Fibroblast of peridontal ligament (primary cell): Measurements from ENCODE around the gene DOK3.
"Not testable (repeated sequence)": the region's sequence is repeated elsewhere in the genome, so short reads cannot be mapped to it uniquely, and the experiment has no call there.

Experiments used
- DNase-seq: peaks from one replicate; pipeline ENCODE4 v3.0.0-alpha.2; 2010; ENCODE audit errors: extremely low read depth

DOK3 gene

GRCh38 chr5:177497292-177498012, 12.2 kb downstream of the DOK3 start, which contains the start of gene PDLIM7:
PDLIM7 (minus strand) TSS chr5:177497604; CDS start chr5:177496512, 1,092 bp downstream.
- peak; percentile 96 for DNase-seq

GRCh38 chr5:177496727-177497291, 12.8 kb downstream of the DOK3 start:
- DNase-seq: peak; percentile 90

DNA sequence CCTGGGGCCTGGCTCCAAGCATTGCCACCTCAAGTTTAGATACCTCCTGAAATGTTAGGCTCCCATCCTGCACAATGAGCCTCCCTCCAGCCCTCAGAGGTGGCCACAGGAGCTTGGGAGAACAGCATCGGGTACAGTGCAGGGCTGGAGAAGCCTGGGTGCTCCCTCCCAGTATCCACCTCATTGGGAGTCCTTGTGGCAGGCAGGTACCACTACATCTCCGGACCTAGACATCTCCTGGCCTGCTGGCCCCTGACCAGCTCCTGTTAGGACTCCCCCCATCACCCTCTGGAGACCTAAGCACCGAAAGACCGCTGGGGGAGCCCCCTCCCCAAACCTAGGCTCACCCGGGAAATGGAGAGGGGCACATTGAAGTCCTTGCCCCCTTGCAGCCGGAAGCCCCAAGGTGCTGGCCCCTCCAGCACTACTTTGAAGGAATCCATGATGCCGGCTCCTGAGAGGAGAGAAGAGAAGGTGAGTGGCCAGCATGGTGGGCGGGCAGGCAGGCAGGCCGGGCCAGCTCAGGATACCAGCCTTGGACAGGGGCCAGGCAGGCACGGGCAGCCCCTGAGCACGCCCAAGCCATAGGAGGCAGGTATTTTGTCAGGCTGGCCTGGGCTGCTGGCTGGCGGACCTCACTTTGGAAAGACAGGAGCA, 13.4 kb downstream of the DOK3 start:
- DNase-seq: peak; percentile 55

DNA sequence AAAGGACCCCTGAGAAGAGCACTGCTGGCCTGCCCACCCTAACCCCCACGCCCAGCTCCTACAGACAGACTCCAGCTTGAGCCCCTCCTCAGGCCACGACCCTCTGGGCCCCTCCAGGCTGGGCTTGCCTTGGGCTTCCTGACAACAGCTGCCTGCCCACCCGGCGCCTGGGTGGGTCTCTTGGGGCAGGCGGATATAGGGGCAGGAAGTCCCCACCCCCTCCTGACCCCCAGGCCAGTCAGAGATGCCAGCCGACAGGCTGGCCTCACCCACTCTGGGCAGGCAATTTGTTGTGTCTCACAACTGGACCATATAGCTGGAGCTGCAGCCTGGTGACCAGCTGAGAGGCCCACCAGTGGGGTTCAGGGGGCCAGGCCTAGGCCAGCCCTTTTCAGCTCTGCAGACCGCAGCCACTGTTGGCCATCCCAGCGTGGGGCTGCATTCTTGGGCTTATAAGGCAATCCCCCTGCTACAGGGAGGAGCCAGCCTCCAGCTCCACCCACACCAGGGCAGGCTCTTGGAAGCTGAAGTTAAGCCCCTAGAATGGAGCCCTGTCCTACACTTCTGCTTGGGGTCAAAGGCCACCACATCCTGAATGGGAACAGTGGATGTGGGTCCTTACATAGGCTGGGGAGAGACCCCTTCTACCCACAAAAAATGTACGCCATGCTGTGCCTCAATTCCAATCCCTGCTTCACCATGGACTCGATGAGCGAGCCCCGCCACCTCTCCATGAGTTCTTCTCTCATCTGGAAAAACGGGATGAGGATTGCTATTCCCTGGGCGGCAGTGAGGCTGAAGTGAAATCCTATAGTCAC, 14.2 kb downstream of the DOK3 start:
- DNase-seq: peak; percentile 93

- DNase-seq: peak; percentile 82
Measured at GRCh38 chr5:177494346-177495195, 15.1 kb downstream of the DOK3 start.

- DNase-seq: no peak
Measured at GRCh38 chr5:177493795-177494345, 15.8 kb downstream of the DOK3 start.

GRCh38 chr5:177492841-177493240, 16.8 kb downstream of the DOK3 start:
- no peak for DNase-seq

DNA sequence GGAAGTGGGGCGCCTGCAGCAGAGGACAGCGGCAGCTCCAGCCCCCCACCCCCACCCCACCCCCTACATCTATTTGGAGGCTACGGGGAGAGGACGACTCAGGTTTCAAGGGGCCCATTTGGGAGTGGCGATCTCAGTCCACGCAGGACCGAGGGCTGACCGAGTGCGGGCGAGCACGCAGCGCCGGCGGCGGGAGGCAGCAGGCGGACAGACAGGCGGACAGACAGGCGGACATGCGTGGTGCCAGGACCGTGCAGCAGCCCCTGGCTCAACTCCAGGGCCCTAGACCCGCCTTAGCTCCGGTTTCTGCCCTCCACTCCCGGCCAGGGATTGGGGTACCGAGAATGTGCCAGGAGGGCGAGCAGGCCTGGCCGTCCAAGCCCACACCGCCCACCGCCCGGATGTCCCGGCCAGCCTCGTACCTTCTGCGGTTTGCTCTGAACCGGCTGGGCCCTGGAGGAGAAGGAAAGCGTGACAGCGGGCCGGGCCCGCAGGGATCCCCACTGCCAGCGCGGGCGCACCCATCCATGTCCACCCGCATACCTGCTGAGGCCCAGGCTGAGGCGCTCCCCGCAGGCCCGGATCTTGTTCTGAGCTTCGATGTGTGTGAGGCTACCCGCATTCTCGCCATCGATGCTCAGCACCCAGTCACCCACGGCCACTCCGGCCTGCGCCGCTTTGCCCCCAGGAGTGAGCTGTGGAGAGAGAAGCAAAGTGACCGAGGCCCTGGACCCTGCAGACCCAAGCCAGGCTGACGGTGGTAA, 17.5 kb downstream of the DOK3 start:
- no peak for DNase-seq

- no peak for DNase-seq
Measured at GRCh38 chr5:177491429-177491945, 18.1 kb downstream of the DOK3 start.

GRCh38 chr5:177490992-177491391, 18.6 kb downstream of the DOK3 start:
- no peak for DNase-seq

DNA sequence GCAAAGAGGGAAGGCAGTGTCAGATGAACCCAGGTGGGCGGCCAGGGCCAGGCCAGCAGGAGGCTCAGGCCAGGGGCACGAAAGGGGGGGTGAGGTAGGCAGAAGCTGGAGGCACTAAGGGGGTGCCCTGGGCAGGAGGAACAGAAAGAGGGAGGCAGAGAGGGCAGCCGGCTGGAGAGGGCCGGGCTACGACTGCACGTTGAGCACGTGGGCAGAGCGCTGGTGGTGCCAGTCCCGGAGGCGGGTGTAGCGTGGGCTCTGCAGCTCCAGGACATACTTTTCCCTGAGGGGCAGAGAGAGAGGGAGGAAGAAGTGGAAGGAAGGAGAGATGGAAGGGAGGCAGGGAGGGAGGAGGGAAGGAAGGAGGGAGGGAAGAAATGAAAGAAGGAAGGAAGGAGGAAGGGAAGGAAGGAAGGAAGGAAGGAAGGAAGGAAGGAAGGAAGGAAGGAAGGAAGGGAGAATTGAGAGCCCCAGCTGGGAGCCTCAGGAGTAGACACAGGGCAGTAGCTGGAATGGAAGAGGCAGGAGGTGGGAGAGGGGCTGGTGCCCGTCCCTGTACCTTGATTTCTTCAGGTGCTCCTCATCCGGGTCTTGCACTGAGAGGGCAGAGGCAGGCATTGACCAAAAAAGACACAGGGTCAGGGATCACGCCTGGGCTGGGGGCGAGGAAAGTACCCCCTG, 19.2 kb downstream of the DOK3 start:
- no peak for DNase-seq

GRCh38 chr5:177489119-177489716, 20.4 kb downstream of the DOK3 start:
- DNase-seq: no peak

DNA sequence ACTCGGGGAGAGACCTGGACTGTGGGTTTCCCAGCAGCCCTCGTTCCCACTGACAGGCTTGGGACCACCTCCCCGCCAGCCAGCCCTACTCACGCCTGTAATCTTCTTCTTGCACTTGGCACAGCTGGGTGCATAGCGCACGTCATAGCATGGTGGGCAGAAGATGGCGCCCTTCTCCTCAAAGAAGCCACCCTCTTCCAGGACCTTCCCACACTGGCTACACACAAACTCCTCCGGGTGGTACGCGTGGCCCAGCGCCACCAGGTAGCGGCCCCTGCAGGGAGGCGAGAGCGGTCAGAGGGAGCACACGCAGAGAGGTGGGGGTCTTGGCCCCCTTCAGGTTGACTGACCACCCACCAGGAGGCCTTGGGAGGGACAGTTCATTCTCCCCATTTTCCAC, 21.7 kb downstream of the DOK3 start:
- no peak for DNase-seq

DNA sequence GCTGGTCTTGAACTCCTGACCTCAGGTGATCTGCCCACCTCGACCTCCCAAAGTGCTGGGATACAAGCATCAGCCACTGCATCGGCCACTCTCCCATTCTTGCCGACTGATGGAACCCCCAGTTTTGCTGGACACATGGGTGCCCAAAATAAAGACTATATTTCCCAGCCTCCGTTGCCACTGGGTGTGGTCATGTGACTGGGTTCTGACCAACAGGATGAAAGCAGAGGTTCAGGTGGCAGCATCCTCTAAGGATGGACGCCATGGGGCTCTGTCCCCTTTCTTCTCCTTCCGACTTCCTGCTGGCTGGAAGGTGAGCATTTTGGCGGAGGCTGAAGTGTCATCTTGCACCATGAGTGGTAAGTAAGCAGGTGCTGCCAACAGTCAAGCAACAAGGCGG, 22.5 kb downstream of the DOK3 start:
- no peak for DNase-seq

DNA sequence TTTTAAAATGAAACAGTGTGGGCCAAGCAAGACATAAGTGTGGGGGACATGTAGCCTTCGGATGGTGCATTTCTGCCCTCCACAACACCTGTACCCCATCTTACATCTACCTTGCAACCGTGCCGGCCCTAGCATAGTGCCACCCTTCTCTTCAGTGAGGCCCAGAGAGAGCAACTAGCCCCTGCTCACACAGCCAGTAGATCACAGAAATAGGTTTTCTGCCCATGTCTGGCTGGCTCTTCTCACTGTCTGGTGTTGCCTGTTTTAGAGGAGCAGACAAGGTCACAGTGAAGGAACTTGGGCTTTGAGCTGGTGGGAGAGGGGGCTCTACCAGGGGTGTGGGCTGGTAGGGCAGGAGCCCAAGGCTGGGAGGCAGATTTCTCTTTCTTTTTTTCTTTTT, 23.4 kb downstream of the DOK3 start:
- DNase-seq: no peak

DNA sequence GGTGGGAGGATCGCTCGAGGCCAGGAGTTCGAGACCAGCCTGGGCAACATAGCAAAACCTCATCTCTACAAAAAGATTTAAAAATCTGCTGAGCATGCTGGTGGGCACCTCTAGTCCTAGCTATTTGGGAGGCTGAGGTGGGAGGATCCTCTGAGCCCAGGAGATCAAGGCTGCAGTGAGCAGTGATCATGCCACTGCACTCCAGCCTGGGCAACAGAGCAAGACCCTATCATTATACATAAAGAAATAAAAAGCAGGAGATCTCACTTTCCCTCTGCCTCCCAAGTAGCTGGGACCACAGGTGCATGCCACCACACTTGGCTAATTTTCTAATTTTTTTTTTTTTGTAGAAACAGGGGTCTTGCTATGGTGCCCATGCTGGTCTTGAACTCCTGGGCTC, 23.9 kb downstream of the DOK3 start:
- DNase-seq: not testable (repeated sequence)

DNA sequence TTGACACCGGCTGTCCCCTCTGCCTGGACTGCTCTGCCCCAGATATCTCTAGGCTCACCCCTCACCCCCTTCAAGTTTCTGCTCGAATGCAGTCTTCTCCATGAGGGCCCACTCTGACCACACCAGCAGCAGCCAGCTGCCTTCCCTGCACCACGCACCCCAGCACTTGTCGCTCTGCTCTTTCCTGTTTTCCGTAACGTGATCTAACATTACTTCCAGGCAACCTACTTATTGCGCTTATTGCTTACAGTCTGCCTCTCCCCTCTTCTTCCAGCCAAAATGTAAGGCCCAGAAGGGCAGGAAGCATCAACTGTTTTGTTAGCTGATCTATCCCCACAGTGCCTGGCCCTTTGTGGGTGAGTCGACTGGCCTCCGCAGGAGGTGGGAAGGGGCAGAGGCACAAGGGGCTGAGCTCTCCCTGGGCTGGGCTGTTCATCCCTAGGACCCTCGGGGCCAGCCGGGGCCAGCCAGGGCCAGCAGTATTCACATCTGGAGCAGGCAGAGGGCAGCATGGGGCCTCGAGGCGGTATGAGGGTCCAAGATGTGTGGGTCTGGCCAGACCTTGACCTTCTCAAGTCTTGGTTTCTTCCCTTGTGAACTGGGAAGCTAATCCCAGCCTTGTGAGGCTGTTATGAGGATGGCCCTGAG, 24.6 kb downstream of the DOK3 start:
- DNase-seq: no peak
